ENCODE results near the gene ECE1. TPM values are rescaled to one million over a fixed set of nuclear protein-coding genes. Genes with fewer than 3 reads are reported as not detected.
A peak's percentile ranks its signal among the peaks of the same experiment; 100 is the strongest.

The ECE1 gene
- total and polyA plus RNA-seq, 10 donors: 17.2 to 142 (median 105) TPM

GRCh38 chr1:21277180-21277579, 13.1 kb downstream of the ECE1 start:
- Histone ChIP-seq H3K4me3 (peak overlapping the region in 1 of 8 donors; percentile 56), H3K27ac (peak overlapping the region in 4 of 8 donors; percentile 76 to 90 (median 86)), H3K4me1 (peaks cover 25 to 71% (median 49%) of the 10 kb centered on the region in 6 donors), H3K9me3 (no peaks in the 10 kb centered on the region), H3K36me3 (peaks cover 0 to 87% (median 19%) of the 10 kb centered on the region in 6 donors), H3K27me3 (replicated peaks in 1 of 7) (no peaks in the 10 kb centered on the region)
- intact Hi-C loops (cut with DNase I; ENCODE audit: low total_unique reads): no loop called here
- 69 to 89% (median 79%) methylated on average over 6 to 7 of the region's 7 CpGs for WGBS, 5 donors
- TF ChIP-seq POLR2AphosphoS5 (IDR thresholded peaks at IDR 0.05): no peak
- TF ChIP-seq POLR2A (IDR thresholded peaks at IDR 0.05): no peak
- TF ChIP-seq CTCF (IDR thresholded peaks at IDR 0.05 in 8 of 11, conservative IDR thresholded peaks at IDR 0.05 in 3 of 11): no peak
- no peak for DNase-seq

- Histone ChIP-seq H3K27me3 (replicated peaks in 1 of 7) (no peaks in the 10 kb centered on the region), H3K4me3 (no peak overlapping the region), H3K36me3 (peaks cover 0 to 100% (median 55%) of the 10 kb centered on the region in 6 donors), H3K27ac (no peak overlapping the region), H3K9me3 (no peaks in the 10 kb centered on the region), H3K4me1 (peaks cover 7 to 61% (median 35%) of the 10 kb centered on the region in 6 donors)
- TF ChIP-seq POLR2A (IDR thresholded peaks at IDR 0.05) (no peak), POLR2AphosphoS5 (IDR thresholded peaks at IDR 0.05) (peak in 1 of 3 donors; percentile 34)
- intact Hi-C loops (cut with DNase I; ENCODE audit: low total_unique reads): no loop called here
- no peak for DNase-seq
- 91 to 98% (median 92%) methylated on average over 3 to 8 of the region's 8 CpGs for WGBS, 5 donors
These were observed 17.7 kb downstream of the ECE1 start for GRCh38 chr1:21272540-21272939.

- DNase-seq: no peak
- TF ChIP-seq POLR2A (IDR thresholded peaks at IDR 0.05): no peak
- no peak for TF ChIP-seq CTCF (IDR thresholded peaks at IDR 0.05 in 8 of 11, conservative IDR thresholded peaks at IDR 0.05 in 3 of 11)
- no peak for TF ChIP-seq POLR2AphosphoS5 (IDR thresholded peaks at IDR 0.05)
- WGBS, 5 donors: 83 to 94% (median 92%) methylated on average over 6 of the region's 6 CpGs
- Histone ChIP-seq H3K27me3 (replicated peaks in 1 of 7) (no peaks in the 10 kb centered on the region), H3K27ac (peak overlapping the region in 1 of 8 donors; percentile 58), H3K9me3 (no peaks in the 10 kb centered on the region), H3K36me3 (peaks cover 0 to 100% (median 58%) of the 10 kb centered on the region in 6 donors), H3K4me3 (no peak overlapping the region), H3K4me1 (peaks cover 7 to 56% (median 31%) of the 10 kb centered on the region in 6 donors)
- intact Hi-C loops (cut with DNase I; ENCODE audit: low total_unique reads): no loop called here
These were observed 18.7 kb downstream of the ECE1 start for GRCh38 chr1:21271550-21271949.

- 46 to 63% (median 57%) methylated on average over 9 of the region's 9 CpGs for WGBS, 5 donors
- TF ChIP-seq POLR2AphosphoS5 (IDR thresholded peaks at IDR 0.05): peak in 2 of 3 donors; percentile 48 to 51
- TF ChIP-seq POLR2A (IDR thresholded peaks at IDR 0.05): no peak
- peak; percentile 85 to 96 (median 90) for TF ChIP-seq CTCF (IDR thresholded peaks at IDR 0.05 in 8 of 11, conservative IDR thresholded peaks at IDR 0.05 in 3 of 11)
These were observed 20.1 kb downstream of the ECE1 start for GRCh38 chr1:21270086-21270689.

More at GRCh38 chr1:21270086-21270689, 20.1 kb downstream of the ECE1 start:
- Histone ChIP-seq H3K27me3 (replicated peaks in 1 of 7) (no peaks in the 10 kb centered on the region), H3K4me3 (no peak overlapping the region), H3K4me1 (peaks cover 7 to 56% (median 26%) of the 10 kb centered on the region in 6 donors), H3K27ac (peak overlapping the region in 5 of 8 donors; percentile 25 to 64 (median 58)), H3K9me3 (no peaks in the 10 kb centered on the region), H3K36me3 (peaks cover 0 to 100% (median 61%) of the 10 kb centered on the region in 6 donors)
- intact Hi-C loops (cut with DNase I; ENCODE audit: low total_unique reads): no loop called here
- DNase-seq: peak; percentile 93

All from spleen (tissue), 11 donors.